K562 (cell line): ENCODE results near the gene MFSD12. TPM values are rescaled to one million over a fixed set of nuclear protein-coding genes. Genes with fewer than 3 reads are reported as not detected.

Source experiments
- BCOR ChIP-seq: fragments of 450-650 bp; IDR thresholded peaks from 2 replicates; pipeline ENCODE4 v1.6.1; 2016
- E4F1 ChIP-seq: fragments of 250-450 bp; sonication (Bioruptor Pico); IDR thresholded peaks from 2 replicates; pipeline ENCODE4 v1.5.0; 2021; ENCODE audit warnings: mild to moderate bottlenecking, borderline replicate concordance
- HDAC2 ChIP-seq: fragments of 450-650 bp; IDR thresholded peaks from 2 replicates; pipeline ENCODE4 v1.6.1; 2016; ENCODE audit warnings: mild to moderate bottlenecking
- KLF16 ChIP-seq: IDR thresholded peaks from 2 replicates; pipeline ENCODE4 v1.6.1; 2016; ENCODE audit warnings: antibody characterized with exemption
- POLR3G ChIP-seq: IDR thresholded peaks from 2 replicates; pipeline ENCODE4 v1.6.1; 2011; ENCODE audit not compliant: insufficient read length, insufficient replicate concordance; ENCODE audit errors: extremely low read depth
- RBM25 ChIP-seq: fragments of 200-400 bp; formaldehyde crosslinking; IDR thresholded peaks from 2 replicates; pipeline ENCODE4 v1.6.1; 2018; ENCODE audit warnings: low read length, low read depth, moderate library complexity; ENCODE audit not compliant: severe bottlenecking
- RBM34 ChIP-seq: fragments of 200-400 bp; formaldehyde crosslinking; IDR thresholded peaks from 2 replicates; pipeline ENCODE4 v1.6.1; 2018; ENCODE audit warnings: low read length, borderline replicate concordance; ENCODE audit not compliant: insufficient read depth
- SMAD3 ChIP-seq: fragments of 450-650 bp; formaldehyde crosslinking; conservative IDR thresholded peaks from 2 replicates; pipeline ENCODE4 v1.4.0; 2020; ENCODE audit warnings: mild to moderate bottlenecking
- STAG1 ChIP-seq: sonication (generic); formaldehyde crosslinking; IDR thresholded peaks from 2 replicates; pipeline ENCODE4 v1.5.0; 2020; ENCODE audit warnings: missing genetic modification reagents, borderline replicate concordance
- STAT5B ChIP-seq: fragments of 250-450 bp; sonication (Bioruptor Pico); IDR thresholded peaks from 2 replicates; pipeline ENCODE4 v1.8.0; 2021; ENCODE audit warnings: mild to moderate bottlenecking, inconsistent platforms
- TFAP4 ChIP-seq: sonication (generic); formaldehyde crosslinking; IDR thresholded peaks from 2 replicates; pipeline ENCODE4 v1.8.0; 2022; ENCODE audit warnings: missing genetic modification reagents, mild to moderate bottlenecking, moderate library complexity, borderline replicate concordance
- TSC22D4 ChIP-seq: fragments of 450-650 bp; IDR thresholded peaks from 2 replicates; pipeline ENCODE4 v1.6.1; 2016; ENCODE audit warnings: missing genetic modification characterization, missing biosample characterization, control low read depth
- ZNF133 ChIP-seq: fragments of 250-450 bp; sonication (Bioruptor Pico); IDR thresholded peaks from 2 replicates; pipeline ENCODE4 v1.4.0; 2020; ENCODE audit warnings: mild to moderate bottlenecking
- ZNF263 ChIP-seq: sonication (generic); formaldehyde crosslinking; IDR thresholded peaks from 2 replicates; pipeline ENCODE4 v1.8.0; 2022; ENCODE audit warnings: mild to moderate bottlenecking, missing genetic modification reagents, borderline replicate concordance
- ZNF277 ChIP-seq: fragments of 250-450 bp; sonication (Bioruptor Pico); IDR thresholded peaks from 2 replicates; pipeline ENCODE4 v1.8.0; 2022; ENCODE audit warnings: inconsistent platforms, mild to moderate bottlenecking, moderate library complexity, borderline replicate concordance
- ZNF431 ChIP-seq: sonication (generic); formaldehyde crosslinking; IDR thresholded peaks from 2 replicates; pipeline ENCODE4 v1.8.0; 2022; ENCODE audit warnings: mild to moderate bottlenecking, missing genetic modification reagents
- polyA plus RNA-seq, 8 experiments: library from polyadenylated mRNA; depleted of rRNA in 4 of 8; stranded (reverse) in 5 of 8; unstranded in 3 of 8; fragments of >200 nt; fragmentation: Nextera tagmentation in 2 of 8; fragmentation: Illumina TruSeq in 1 of 8; extraction: Ambion mirVana in 2 of 8; extraction: Trizol in 1 of 8; gene quantifications; 2 replicates each; pipeline versions ENCODE4 v1.2.1 to v1.2.3, GENCODE V29; 2011 to 2014; ENCODE audit warnings: inconsistent platforms in 1 of 8, missing spikeins in 1 of 8
- total RNA-seq, 7 experiments: library from RNA; depleted of rRNA in 6 of 7; stranded (reverse); fragments of >200 nt in 6 of 7; fragmentation: Illumina TruSeq in 2 of 7; extraction: Trizol in 2 of 7; gene quantifications; 2 replicates each; pipeline versions ENCODE4 v1.2.1 to v1.2.3, GENCODE V29; 2011 to 2021; ENCODE audit warnings: low replicate concordance in 1 of 7
- TF ChIP-seq, protein P1 (sequence below), 2 experiments: fragments of 450-650 bp; IDR thresholded peaks; 2 replicates each; pipeline ENCODE4 v1.6.1; 2016
- TF ChIP-seq, protein P2 (sequence below): sonication (generic); formaldehyde crosslinking; IDR thresholded peaks from 2 replicates; pipeline ENCODE4 v1.8.0; 2022; ENCODE audit warnings: mild to moderate bottlenecking, missing genetic modification reagents, borderline replicate concordance

MFSD12 gene
- total and polyA plus RNA-seq, 9 of the 15 experiments (the other 6 are each of a cell fraction or from before 2014, with no cell fraction given) = 0.69 to 112 (median 31.8) TPM

- TF ChIP-seq ZNF263 (CRISPR knock-in tag) (no peak), TFAP4 (no peak), ZNF431 (CRISPR knock-in tag) (no peak), E4F1 (CRISPR knock-in tag) (no peak), RBM34 (no peak), BCOR (peak; percentile 93), RBM25 (peak; percentile 83), STAG1 (CRISPR knock-in tag) (peak; percentile 16; the same call in 1 of the 2 replicates), TSC22D4 (no peak), KLF16 (no peak), HDAC2 (peak; percentile 56; the same call in 1 of the 2 replicates), ZNF133 (CRISPR knock-in tag) (no peak), STAT5B (CRISPR knock-in tag) (no peak), SMAD3 (CRISPR knock-in tag) (no peak), ZNF277 (CRISPR knock-in tag) (no peak), POLR3G (no peak)
- TF ChIP-seq, protein P1, sequence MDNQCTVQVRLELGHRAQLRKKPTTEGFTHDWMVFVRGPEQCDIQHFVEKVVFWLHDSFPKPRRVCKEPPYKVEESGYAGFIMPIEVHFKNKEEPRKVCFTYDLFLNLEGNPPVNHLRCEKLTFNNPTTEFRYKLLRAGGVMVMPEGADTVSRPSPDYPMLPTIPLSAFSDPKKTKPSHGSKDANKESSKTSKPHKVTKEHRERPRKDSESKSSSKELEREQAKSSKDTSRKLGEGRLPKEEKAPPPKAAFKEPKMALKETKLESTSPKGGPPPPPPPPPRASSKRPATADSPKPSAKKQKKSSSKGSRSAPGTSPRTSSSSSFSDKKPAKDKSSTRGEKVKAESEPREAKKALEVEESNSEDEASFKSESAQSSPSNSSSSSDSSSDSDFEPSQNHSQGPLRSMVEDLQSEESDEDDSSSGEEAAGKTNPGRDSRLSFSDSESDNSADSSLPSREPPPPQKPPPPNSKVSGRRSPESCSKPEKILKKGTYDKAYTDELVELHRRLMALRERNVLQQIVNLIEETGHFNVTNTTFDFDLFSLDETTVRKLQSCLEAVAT (IDR thresholded peaks at IDR 0.05) = no peak
- TF ChIP-seq, protein P2, sequence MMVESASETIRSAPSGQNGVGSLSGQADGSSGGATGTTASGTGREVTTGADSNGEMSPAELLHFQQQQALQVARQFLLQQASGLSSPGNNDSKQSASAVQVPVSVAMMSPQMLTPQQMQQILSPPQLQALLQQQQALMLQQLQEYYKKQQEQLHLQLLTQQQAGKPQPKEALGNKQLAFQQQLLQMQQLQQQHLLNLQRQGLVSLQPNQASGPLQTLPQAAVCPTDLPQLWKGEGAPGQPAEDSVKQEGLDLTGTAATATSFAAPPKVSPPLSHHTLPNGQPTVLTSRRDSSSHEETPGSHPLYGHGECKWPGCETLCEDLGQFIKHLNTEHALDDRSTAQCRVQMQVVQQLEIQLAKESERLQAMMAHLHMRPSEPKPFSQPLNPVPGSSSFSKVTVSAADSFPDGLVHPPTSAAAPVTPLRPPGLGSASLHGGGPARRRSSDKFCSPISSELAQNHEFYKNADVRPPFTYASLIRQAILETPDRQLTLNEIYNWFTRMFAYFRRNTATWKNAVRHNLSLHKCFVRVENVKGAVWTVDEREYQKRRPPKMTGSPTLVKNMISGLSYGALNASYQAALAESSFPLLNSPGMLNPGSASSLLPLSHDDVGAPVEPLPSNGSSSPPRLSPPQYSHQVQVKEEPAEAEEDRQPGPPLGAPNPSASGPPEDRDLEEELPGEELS (CRISPR knock-in tag) = no peak
Measured at GRCh38 chr19:3575260-3575741, 17.9 kb upstream of the MFSD12 start (continued).
